Panc1 (cell line): ENCODE results near the gene SFRP5.

Source experiments
- CTCF ChIP-seq: fragments of 450-650 bp; IDR thresholded peaks from 2 replicates; pipeline ENCODE4 v1.5.1; 2017; ENCODE audit warnings: mild to moderate bottlenecking
- POLR2AphosphoS5 ChIP-seq: IDR thresholded peaks from 2 replicates; pipeline ENCODE4 v1.6.1; 2012; ENCODE audit warnings: mild to moderate bottlenecking, low read depth, low read length, moderate library complexity
- REST ChIP-seq, 2 experiments: IDR thresholded peaks; 2 replicates each; pipeline ENCODE4 v1.6.1; 2011 to 2012; ENCODE audit warnings: low read depth in 2 of 2, control low read depth in 1 of 2, low read length in 1 of 2, mild to moderate bottlenecking in 1 of 2, moderate library complexity in 1 of 2; ENCODE audit not compliant: insufficient read depth in 1 of 2
- SIN3A ChIP-seq: IDR thresholded peaks from 2 replicates; pipeline ENCODE4 v1.6.1; 2012; ENCODE audit warnings: low read depth, mild to moderate bottlenecking, low read length, moderate library complexity, borderline replicate concordance; ENCODE audit not compliant: insufficient read depth
- TCF7L2 ChIP-seq: IDR thresholded peaks from 2 replicates; pipeline ENCODE4 v1.6.1; 2011; ENCODE audit warnings: mild to moderate bottlenecking, low read depth, low read length, inconsistent platforms

GRCh38 chr10:97812696-97813095 lies 40.9 kb upstream of the SFRP5 start:
- TF ChIP-seq REST (IDR thresholded peaks at IDR 0.05; ENCODE audit: insufficient read depth in 1 of 2, low read depth in 2 of 2, low read length in 1 of 2) (no peak), TCF7L2 (no peak), POLR2AphosphoS5 (no peak), CTCF (no peak), SIN3A (no peak)
